HUES64 (cell line): ENCODE data around the gene DLD. TPM values are rescaled to one million over a fixed set of nuclear protein-coding genes. Genes with fewer than 3 reads are reported as not detected.
"Not testable (repeated sequence)": the region's sequence is repeated elsewhere in the genome, so short reads cannot be mapped to it uniquely, and the experiment has no call there.

Experiments
- H3K27ac ChIP-seq: 2 replicates; pipeline ENCODE4 v1.7.0; 2013; ENCODE audit warnings: low read depth, low read length, inconsistent platforms
- H3K27me3 ChIP-seq: 2 replicates; pipeline ENCODE4 v1.6.1; 2013; ENCODE audit warnings: mild to moderate bottlenecking, low read length; ENCODE audit not compliant: insufficient read depth
- H3K36me3 ChIP-seq: 2 replicates; pipeline ENCODE4 v1.6.1; 2013; ENCODE audit warnings: mild to moderate bottlenecking, low read length; ENCODE audit not compliant: insufficient read depth
- H3K4me1 ChIP-seq: 2 replicates; pipeline ENCODE4 v1.6.1; 2013; ENCODE audit warnings: mild to moderate bottlenecking, low read length, moderate library complexity; ENCODE audit not compliant: insufficient read depth
- H3K4me3 ChIP-seq: 2 replicates; pipeline ENCODE4 v1.5.1; 2013; ENCODE audit warnings: mild to moderate bottlenecking, low read length, moderate library complexity
- H3K9ac ChIP-seq: 2 replicates; pipeline ENCODE4 v1.6.1; 2013; ENCODE audit warnings: mild to moderate bottlenecking, low read depth, low read length
- H3K9me3 ChIP-seq: 2 replicates; pipeline ENCODE4 v1.6.1; 2013; ENCODE audit warnings: low read depth, low read length; ENCODE audit not compliant: insufficient read depth
- WGBS: fragments of 150-250, 120-280 bp; methylation state at CpG from one replicate; pipeline ENCODE4 v1.1.7; 2013; ENCODE audit warnings: missing lambda C conversion rate; 5-methylcytosine and 5-hydroxymethylcytosine counted together
- polyA plus RNA-seq, 2 experiments: library from polyadenylated mRNA; stranded (reverse); fragments of 50-300 nt; gene quantifications; one replicate each; pipeline ENCODE4 v1.2.3, GENCODE V29; 2013

The DLD gene
- polyA plus RNA-seq (2013, experiment 1 of 2), result 82.5 TPM
- polyA plus RNA-seq (2013, experiment 2 of 2), result 83.8 TPM

GRCh38 chr7:107890962-107891635 lies at the start of gene DLD:
DLD (plus strand) TSS chr7:107891183; CDS start chr7:107891251, 68 bp downstream.
- under 1% methylated on average over 55 of the region's 55 CpGs for WGBS
- Histone ChIP-seq H3K27ac (peak within 1 kb of the TSS; percentile 69; the same call in 1 of the 2 replicates), H3K27me3 (no peaks in the 10 kb centered on the region), H3K4me3 (peak within 1 kb of the TSS; percentile 87), H3K9me3 (no peaks in the 10 kb centered on the region), H3K9ac (peak within 1 kb of the TSS; percentile 84), H3K36me3 (peaks cover 32% of the 10 kb centered on the region), H3K4me1 (peaks cover 3% of the 10 kb centered on the region; the same call in 1 of the 2 replicates)

GRCh38 chr7:107842213-107842612 lies 48.8 kb upstream of the DLD start:
- Histone ChIP-seq H3K27ac (no peak overlapping the region), H3K4me3 (no peak overlapping the region), H3K4me1 (no peaks in the 10 kb centered on the region), H3K27me3 (no peaks in the 10 kb centered on the region), H3K36me3 (no peaks in the 10 kb centered on the region), H3K9me3 (peaks cover 6% of the 10 kb centered on the region), H3K9ac (no peak overlapping the region)
- WGBS, result no CpG with 5 or more reads among the region's 3 CpGs

GRCh38 chr7:107843184-107843583 lies 47.8 kb upstream of the DLD start:
- peaks cover 6% of the 10 kb centered on the region for H3K9me3 ChIP-seq
- no peak overlapping the region for H3K27ac ChIP-seq
- no peaks in the 10 kb centered on the region for H3K4me1 ChIP-seq
- H3K36me3 ChIP-seq, result no peaks in the 10 kb centered on the region
- 95% methylated on average over 16 of the region's 16 CpGs for WGBS
- H3K4me3 ChIP-seq, result no peak overlapping the region
- H3K27me3 ChIP-seq, result no peaks in the 10 kb centered on the region
- H3K9ac ChIP-seq, result no peak overlapping the region

- no peak overlapping the region for H3K4me3 ChIP-seq
- no peaks in the 10 kb centered on the region for H3K27me3 ChIP-seq
- H3K27ac ChIP-seq, result no peak overlapping the region
- no peak overlapping the region for H3K9ac ChIP-seq
- H3K9me3 ChIP-seq, result peaks cover 6% of the 10 kb centered on the region
- no peaks in the 10 kb centered on the region; the same call in 1 of the 2 replicates for H3K4me1 ChIP-seq
- H3K36me3 ChIP-seq, result no peaks in the 10 kb centered on the region
These were observed 44.7 kb upstream of the DLD start for GRCh38 chr7:107846324-107846723.

GRCh38 chr7:107847168-107847835 lies 43.7 kb upstream of the DLD start:
- Histone ChIP-seq H3K27ac (no peak overlapping the region), H3K27me3 (no peaks in the 10 kb centered on the region), H3K4me3 (no peak overlapping the region), H3K9ac (no peak overlapping the region), H3K9me3 (peaks cover 6% of the 10 kb centered on the region), H3K36me3 (no peaks in the 10 kb centered on the region), H3K4me1 (no peaks in the 10 kb centered on the region; the same call in 1 of the 2 replicates)
- WGBS, result 89% methylated on average over 14 of the region's 18 CpGs

GRCh38 chr7:107847836-107848175 lies 43.2 kb upstream of the DLD start:
- H3K27ac ChIP-seq, H3K36me3 ChIP-seq: not testable (repeated sequence)
- 96% methylated on average over 13 of the region's 20 CpGs for WGBS

GRCh38 chr7:107848211-107848610 lies 42.8 kb upstream of the DLD start:
- H3K36me3 ChIP-seq, H3K27ac ChIP-seq, H3K4me1 ChIP-seq, H3K9ac ChIP-seq, H3K9me3 ChIP-seq, H3K27me3 ChIP-seq, H3K4me3 ChIP-seq: not testable (repeated sequence)
- WGBS, result 95% methylated on average over 27 of the region's 31 CpGs

More at GRCh38 chr7:107847836-107848175, 43.2 kb upstream of the DLD start:
- H3K4me1 ChIP-seq, H3K9ac ChIP-seq, H3K27me3 ChIP-seq, H3K9me3 ChIP-seq, H3K4me3 ChIP-seq: not testable (repeated sequence)

GRCh38 chr7:107850216-107850615 lies 40.8 kb upstream of the DLD start:
- Histone ChIP-seq H3K4me3 (no peak overlapping the region), H3K9ac (no peak overlapping the region), H3K9me3 (peaks cover 6% of the 10 kb centered on the region), H3K36me3 (no peaks in the 10 kb centered on the region), H3K27ac (no peak overlapping the region), H3K27me3 (no peaks in the 10 kb centered on the region), H3K4me1 (no peaks in the 10 kb centered on the region; the same call in 1 of the 2 replicates)
- WGBS, result 95% methylated on average over 2 of the region's 4 CpGs

GRCh38 chr7:107850643-107851042 lies 40.3 kb upstream of the DLD start:
- Histone ChIP-seq H3K4me1 (no peaks in the 10 kb centered on the region; the same call in 1 of the 2 replicates), H3K36me3 (no peaks in the 10 kb centered on the region), H3K27ac (no peak overlapping the region), H3K4me3 (no peak overlapping the region), H3K9ac (no peak overlapping the region), H3K27me3 (no peaks in the 10 kb centered on the region), H3K9me3 (peaks cover 6% of the 10 kb centered on the region)
- WGBS, result no CpG with 5 or more reads among the region's 1 CpG

GRCh38 chr7:107854454-107854853 lies 36.5 kb upstream of the DLD start:
- H3K4me3 ChIP-seq, result no peak overlapping the region
- no peak overlapping the region for H3K27ac ChIP-seq
- no peaks in the 10 kb centered on the region for H3K36me3 ChIP-seq
- 97% methylated on average over 1 of the region's 1 CpG for WGBS
- H3K27me3 ChIP-seq, result no peaks in the 10 kb centered on the region
- no peaks in the 10 kb centered on the region; the same call in 1 of the 2 replicates for H3K4me1 ChIP-seq
- H3K9ac ChIP-seq, result no peak overlapping the region
- no peaks in the 10 kb centered on the region for H3K9me3 ChIP-seq

GRCh38 chr7:107854989-107855388 lies 36.0 kb upstream of the DLD start:
- no peak overlapping the region for H3K27ac ChIP-seq
- no peak overlapping the region for H3K9ac ChIP-seq
- no peaks in the 10 kb centered on the region; the same call in 1 of the 2 replicates for H3K4me1 ChIP-seq
- WGBS, result 79% methylated on average over 4 of the region's 4 CpGs
- no peaks in the 10 kb centered on the region for H3K9me3 ChIP-seq
- no peaks in the 10 kb centered on the region for H3K27me3 ChIP-seq
- H3K36me3 ChIP-seq, result no peaks in the 10 kb centered on the region
- no peak overlapping the region for H3K4me3 ChIP-seq
